CD14-positive monocyte (primary cell): ENCODE data around the gene LSP1. TPM values are rescaled to one million over a fixed set of nuclear protein-coding genes. Genes with fewer than 3 reads are reported as not detected.
A peak's percentile ranks its signal among the peaks of the same experiment; 100 is the strongest.

Source experiments
- DNase-seq, 3 donors: peaks; one replicate each; pipeline ENCODE4 v3.0.0-alpha.2; 2011 to 2022
- H2AFZ ChIP-seq: 2 replicates; pipeline ENCODE4 v1.6.0; 2012; ENCODE audit warnings: mild to moderate bottlenecking, low read depth, low read length, inconsistent platforms; ENCODE audit not compliant: insufficient read depth, poor library complexity, severe bottlenecking
- H3K27ac ChIP-seq, 2 donors: 1 replicate in 1 of 2; 2 replicates in 1 of 2; pipeline ENCODE4 v1.5.1; 2012 to 2013; ENCODE audit warnings: low read length in 2 of 2, control low read depth in 1 of 2, inconsistent platforms in 1 of 2, low read depth in 1 of 2, mild to moderate bottlenecking in 1 of 2
- H3K27me3 ChIP-seq, 2 donors: one replicate each; pipeline versions ENCODE4 v1.6.0 to v1.6.1; 2011 to 2013; ENCODE audit warnings: low read length in 2 of 2; ENCODE audit not compliant: control insufficient read depth in 2 of 2, insufficient read depth in 2 of 2
- H3K36me3 ChIP-seq, 2 donors: replicated peaks in 1 of 2; 1 replicate in 1 of 2; 2 replicates in 1 of 2; pipeline versions ENCODE4 v1.5.1 to v1.6.1; 2012 to 2013; ENCODE audit warnings: low read length in 2 of 2, control low read depth in 1 of 2, inconsistent platforms in 1 of 2, mild to moderate bottlenecking in 1 of 2; ENCODE audit not compliant: insufficient read depth in 2 of 2, control insufficient read depth in 1 of 2
- H3K4me1 ChIP-seq, 2 donors: 1 replicate in 1 of 2; 2 replicates in 1 of 2; pipeline versions ENCODE4 v1.5.1 to v1.6.1; 2012 to 2013; ENCODE audit warnings: low read length in 2 of 2, control low read depth in 1 of 2, inconsistent platforms in 1 of 2, mild to moderate bottlenecking in 1 of 2, moderate library complexity in 1 of 2; ENCODE audit not compliant: insufficient read depth in 2 of 2, control insufficient read depth in 1 of 2
- H3K4me2 ChIP-seq: replicated peaks from 2 replicates; pipeline ENCODE3; 2012; ENCODE audit warnings: low read length, moderate library complexity, mild to moderate bottlenecking; ENCODE audit not compliant: poor library complexity, severe bottlenecking; ENCODE audit errors: extremely low read depth
- H3K4me3 ChIP-seq, 3 experiments: fragments of 200-600 bp in 1 of 3; sonication (generic) in 1 of 3; replicated peaks in 1 of 3; 1 replicate in 2 of 3; 2 replicates in 1 of 3; pipeline ENCODE4 v1.5.1; 2011 to 2013; ENCODE audit warnings: low read length in 3 of 3, mild to moderate bottlenecking in 3 of 3, control low read depth in 2 of 3, low read depth in 2 of 3, inconsistent platforms in 1 of 3, moderate library complexity in 1 of 3
- H3K79me2 ChIP-seq: 2 replicates; pipeline ENCODE4 v1.6.0; 2012; ENCODE audit warnings: mild to moderate bottlenecking, control low read depth, inconsistent platforms, low read length, moderate library complexity; ENCODE audit not compliant: insufficient read depth
- H3K9ac ChIP-seq: 2 replicates; pipeline ENCODE4 v1.6.0; 2017; ENCODE audit warnings: low read length, mild to moderate bottlenecking; ENCODE audit not compliant: insufficient read depth, poor library complexity, severe bottlenecking
- H3K9me3 ChIP-seq, 2 donors: replicated peaks in 1 of 2; 1 replicate in 1 of 2; 2 replicates in 1 of 2; pipeline versions ENCODE4 v1.5.1 to v1.6.1; 2012 to 2013; ENCODE audit warnings: low read length in 2 of 2, control low read depth in 1 of 2; ENCODE audit not compliant: control insufficient read depth in 1 of 2, insufficient read depth in 1 of 2
- H4K20me1 ChIP-seq: 2 replicates; pipeline ENCODE4 v1.6.0; 2012; ENCODE audit warnings: mild to moderate bottlenecking, low read length, control low read depth, moderate library complexity; ENCODE audit not compliant: insufficient read depth
- H3K27ac Mint-ChIP-seq, 7 donors: one replicate each; pipeline ENCODE4 v1.8.0; 2020; ENCODE audit warnings: mild to moderate bottlenecking in 7 of 7, mixed read lengths in 7 of 7, moderate library complexity in 6 of 7, inconsistent platforms in 2 of 7
- H3K27me3 Mint-ChIP-seq, 3 donors: one replicate each; pipeline ENCODE4 v1.8.0; 2021 to 2022; ENCODE audit warnings: low read depth in 3 of 3, mild to moderate bottlenecking in 3 of 3, mixed read lengths in 3 of 3, moderate library complexity in 3 of 3, inconsistent platforms in 1 of 3
- H3K36me3 Mint-ChIP-seq, 2 donors: one replicate each; pipeline ENCODE4 v1.8.0; 2020; ENCODE audit warnings: mixed read lengths in 2 of 2, inconsistent platforms in 1 of 2, mild to moderate bottlenecking in 1 of 2
- H3K4me1 Mint-ChIP-seq: one replicate; pipeline ENCODE4 v1.8.0; 2020; ENCODE audit warnings: mild to moderate bottlenecking, mixed read lengths
- H3K4me3 Mint-ChIP-seq, 2 donors: one replicate each; pipeline ENCODE4 v1.8.0; 2020; ENCODE audit warnings: mild to moderate bottlenecking in 2 of 2, mixed read lengths in 2 of 2, moderate library complexity in 1 of 2
- H3K9me3 Mint-ChIP-seq, 7 donors: one replicate each; pipeline ENCODE4 v1.8.0; 2020 to 2022; ENCODE audit warnings: mixed read lengths in 7 of 7, mild to moderate bottlenecking in 6 of 7, moderate library complexity in 6 of 7, inconsistent platforms in 2 of 7
- WGBS: methylation state at CpG from one replicate; pipeline ENCODE4 v1.1.5; 2013; ENCODE audit warnings: missing lambda C conversion rate; ENCODE audit not compliant: insufficient coverage; 5-methylcytosine and 5-hydroxymethylcytosine counted together
- intact Hi-C, 2 donors: fragments of 100-400 bp; cut with micrococcal nuclease; formaldehyde crosslinking; loops; one replicate each; pipeline versions ENCODE4 v1.15.0 to v1.15.1; 2023
- polyA plus RNA-seq, 3 donors: library from polyadenylated mRNA; depleted of rRNA in 1 of 3; unstranded in 2 of 3; stranded (reverse) in 1 of 3; fragments of 300-500 nt in 2 of 3; fragments of >200 nt in 1 of 3; fragmentation: Illumina TruSeq in 2 of 3; gene quantifications; 1 replicate in 2 of 3; 2 replicates in 1 of 3; pipeline ENCODE4 v1.2.3, GENCODE V29; 2012 to 2021
- TF ChIP-seq, protein P1 (sequence below): fragments of 200-600 bp; IDR thresholded peaks from one replicate; pipeline ENCODE4 v1.8.0; 2022; ENCODE audit warnings: antibody characterized with exemption, mild to moderate bottlenecking

LSP1 gene
- polyA plus RNA-seq, 3 donors, result 387 to 646 (median 542) TPM

DNA sequence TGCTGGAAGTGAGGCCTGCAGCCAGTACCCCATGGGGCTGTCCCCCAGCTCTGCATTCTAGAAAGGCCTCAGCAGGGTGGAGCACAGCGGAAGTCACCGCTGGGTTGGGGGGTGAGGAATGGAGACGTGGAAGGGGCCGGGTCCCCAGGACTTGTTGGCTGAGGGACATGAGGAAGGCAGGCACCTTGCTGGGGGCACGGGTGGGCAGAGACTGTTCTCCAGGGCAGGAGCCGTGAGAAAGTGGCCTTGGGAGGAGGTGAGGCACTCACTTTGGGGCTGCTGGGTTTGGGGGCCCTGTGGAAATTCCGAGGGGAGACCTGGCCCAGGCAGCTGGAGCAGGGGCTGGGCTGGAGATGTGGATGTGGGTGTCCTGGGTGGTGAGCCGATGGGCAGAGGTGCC is 9.1 kb upstream of the LSP1 start:
- no peaks in the 10 kb centered on the region for H3K36me3 ChIP-seq
- no peak for DNase-seq
- Mint-ChIP-seq H3K4me3 (peak overlapping the region; percentile 63 to 92), H3K27me3 (peaks cover 0 to 1% (median 0%) of the 10 kb centered on the region in 3 donors), H3K27ac (peak overlapping the region; percentile 93 to 100 (median 99)), H3K36me3 (peaks cover 16 to 19% of the 10 kb centered on the region in 2 donors), H3K4me1 (peaks cover 78% of the 10 kb centered on the region), H3K9me3 (no peaks in the 10 kb centered on the region)
- peak overlapping the region in 2 of 3 experiments; percentile 13 to 45 for H3K4me3 ChIP-seq
- peaks cover 100% of the 10 kb centered on the region in 2 donors for H3K4me1 ChIP-seq
- no peaks in the 10 kb centered on the region for H3K27me3 ChIP-seq
- intact Hi-C loops, result loop anchor here in 1 of 2 donors (1.0 to 5.0 kb wide), 3 partner anchors 10 to 74 kb away; partner anchors contain the start of genes LSP1 and TNNT3
- 55% methylated on average over 8 of the region's 8 CpGs for WGBS
- peak overlapping the region; percentile 93 for H3K27ac ChIP-seq
- peaks cover 4% of the 10 kb centered on the region for H3K79me2 ChIP-seq
- TF ChIP-seq, protein P1, sequence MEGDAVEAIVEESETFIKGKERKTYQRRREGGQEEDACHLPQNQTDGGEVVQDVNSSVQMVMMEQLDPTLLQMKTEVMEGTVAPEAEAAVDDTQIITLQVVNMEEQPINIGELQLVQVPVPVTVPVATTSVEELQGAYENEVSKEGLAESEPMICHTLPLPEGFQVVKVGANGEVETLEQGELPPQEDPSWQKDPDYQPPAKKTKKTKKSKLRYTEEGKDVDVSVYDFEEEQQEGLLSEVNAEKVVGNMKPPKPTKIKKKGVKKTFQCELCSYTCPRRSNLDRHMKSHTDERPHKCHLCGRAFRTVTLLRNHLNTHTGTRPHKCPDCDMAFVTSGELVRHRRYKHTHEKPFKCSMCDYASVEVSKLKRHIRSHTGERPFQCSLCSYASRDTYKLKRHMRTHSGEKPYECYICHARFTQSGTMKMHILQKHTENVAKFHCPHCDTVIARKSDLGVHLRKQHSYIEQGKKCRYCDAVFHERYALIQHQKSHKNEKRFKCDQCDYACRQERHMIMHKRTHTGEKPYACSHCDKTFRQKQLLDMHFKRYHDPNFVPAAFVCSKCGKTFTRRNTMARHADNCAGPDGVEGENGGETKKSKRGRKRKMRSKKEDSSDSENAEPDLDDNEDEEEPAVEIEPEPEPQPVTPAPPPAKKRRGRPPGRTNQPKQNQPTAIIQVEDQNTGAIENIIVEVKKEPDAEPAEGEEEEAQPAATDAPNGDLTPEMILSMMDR, result no peak
- H2AFZ ChIP-seq, result no peak overlapping the region
- H4K20me1 ChIP-seq, result no peaks in the 10 kb centered on the region
- H3K9me3 ChIP-seq, result no peaks in the 10 kb centered on the region
- H3K4me2 ChIP-seq, result peak overlapping the region; percentile 57
- H3K9ac ChIP-seq, result peak overlapping the region; percentile 61

DNA sequence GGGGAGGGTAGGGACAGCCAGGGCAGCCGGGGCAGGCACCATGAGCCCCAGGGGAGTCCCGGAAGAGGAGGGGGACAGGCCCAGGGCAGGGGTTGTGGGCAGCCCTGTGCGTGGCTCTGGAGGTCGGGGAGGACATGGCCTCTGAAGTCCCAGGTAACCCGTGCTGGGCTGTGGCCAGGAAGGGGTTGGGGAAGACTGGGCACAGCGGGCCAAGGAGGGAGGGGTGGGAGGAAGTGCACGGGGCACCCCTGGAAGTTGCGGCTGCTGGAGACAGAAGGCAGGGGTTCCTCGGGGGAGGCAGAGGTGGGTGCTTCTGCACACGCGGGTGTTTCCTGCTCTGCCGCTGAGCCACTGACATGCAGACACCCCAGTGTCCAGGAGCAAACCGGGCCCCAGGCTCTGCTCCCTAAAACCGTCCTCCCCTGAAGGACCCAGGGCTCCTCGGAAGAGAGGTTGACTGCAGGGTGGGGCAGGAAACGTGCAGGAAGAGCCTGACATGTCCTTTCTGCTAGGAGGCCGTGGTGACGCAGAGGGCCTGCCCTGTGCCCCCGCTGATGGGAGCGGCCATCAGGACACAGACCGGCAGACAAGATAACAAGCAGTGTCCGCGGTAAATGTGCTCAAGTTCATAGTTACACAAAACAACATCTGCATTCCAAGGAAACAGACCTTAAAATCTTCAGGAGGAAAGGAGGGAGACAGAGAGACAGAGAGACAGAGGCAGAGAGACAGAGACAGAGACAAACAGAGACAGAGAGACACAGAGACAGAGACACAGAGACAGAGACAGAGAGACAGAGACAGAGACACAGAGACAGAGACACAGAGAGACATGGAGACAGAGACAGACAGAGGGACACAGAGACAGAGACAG is 8.4 kb upstream of the LSP1 start:
- peak overlapping the region; percentile 57 for H3K4me2 ChIP-seq

More for the DNA sequence above, 8.4 kb upstream of the LSP1 start:
- peaks cover 100% of the 10 kb centered on the region in 2 donors for H3K4me1 ChIP-seq
- peaks cover 0 to 1% (median 1%) of the 10 kb centered on the region in 3 donors for H3K27me3 Mint-ChIP-seq
- no peaks in the 10 kb centered on the region for H3K9me3 Mint-ChIP-seq
- peak overlapping the region in 2 of 3 experiments; percentile 13 to 45 for H3K4me3 ChIP-seq
- peaks cover 82% of the 10 kb centered on the region for H3K4me1 Mint-ChIP-seq
- no peaks in the 10 kb centered on the region for H4K20me1 ChIP-seq
- peak overlapping the region; percentile 93 for H3K27ac ChIP-seq
- H3K36me3 Mint-ChIP-seq, result peaks cover 16 to 21% of the 10 kb centered on the region in 2 donors
- H2AFZ ChIP-seq, result no peak overlapping the region
- no peaks in the 10 kb centered on the region for H3K27me3 ChIP-seq
- H3K9me3 ChIP-seq, result no peaks in the 10 kb centered on the region
- intact Hi-C loops, result loop anchor here in 1 of 2 donors (1.0 to 5.0 kb wide), 3 partner anchors 9 to 73 kb away; partner anchors contain the start of genes LSP1 and TNNT3
- H3K9ac ChIP-seq, result peak overlapping the region; percentile 61
- peaks cover 4% of the 10 kb centered on the region for H3K79me2 ChIP-seq
- H3K27ac Mint-ChIP-seq, result peak overlapping the region; percentile 93 to 100 (median 99)
- peak overlapping the region; percentile 63 to 92 for H3K4me3 Mint-ChIP-seq
- TF ChIP-seq, protein P1, result no peak
- WGBS, result under 1% methylated on average over 16 of the region's 23 CpGs
- no peaks in the 10 kb centered on the region for H3K36me3 ChIP-seq
- DNase-seq, result peak; percentile 81 to 89 (median 86)
